ENCODE data around the gene CLDN16. TPM values are rescaled to one million over a fixed set of nuclear protein-coding genes. Genes with fewer than 3 reads are reported as not detected.

CLDN16 gene
- total RNA-seq, 1 donor from 2014 or later, result not detected

DNA sequence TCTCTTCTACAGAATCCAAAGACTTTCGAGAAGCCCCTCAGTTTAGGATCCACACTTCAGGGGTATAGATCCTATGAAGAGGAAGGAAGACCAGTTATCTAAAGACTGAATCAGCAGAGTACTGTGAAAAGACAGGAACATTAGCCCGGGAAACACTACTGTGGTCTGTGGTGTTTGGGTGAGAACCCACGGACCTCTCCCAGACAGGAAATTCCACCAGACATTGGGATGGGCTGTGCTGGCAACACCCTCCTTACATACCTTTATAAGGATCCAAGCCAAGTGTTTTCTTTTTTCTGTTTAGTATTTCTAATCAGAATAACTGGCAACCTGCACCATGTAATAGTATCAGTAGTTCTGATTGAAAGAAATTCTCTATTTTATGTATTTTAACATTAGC lies 47.7 kb downstream of the CLDN16 start:
- no peak for DNase-seq (ENCODE audit: low read depth in 2 of 2)

DNA sequence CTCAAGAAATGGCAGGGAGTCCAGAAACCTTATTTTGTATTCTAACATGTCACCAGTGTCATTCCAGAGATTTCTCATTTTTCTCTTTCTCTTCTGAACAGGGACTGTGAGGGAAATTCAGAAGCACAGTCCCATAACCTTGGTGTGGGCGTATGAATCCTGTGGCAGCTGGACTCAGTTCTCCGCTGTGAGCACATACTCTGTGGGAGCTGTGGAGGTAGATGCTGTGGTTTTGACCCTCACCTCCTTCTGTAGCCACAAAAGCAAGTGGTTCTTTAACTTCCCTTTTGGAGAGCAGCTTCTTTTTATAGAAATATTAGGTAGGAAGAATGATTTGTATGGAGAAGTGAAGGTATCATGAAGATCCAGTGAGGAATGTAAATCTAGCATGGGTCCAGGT lies 48.4 kb downstream of the CLDN16 start:
- no peak for DNase-seq (ENCODE audit: low read depth in 2 of 2)

GRCh38 chr3:190442240-190442639 lies 54.3 kb downstream of the CLDN16 start:
- DNase-seq (ENCODE audit: low read depth in 2 of 2), result no peak

GRCh38 chr3:190443257-190443656 lies 55.3 kb downstream of the CLDN16 start:
- DNase-seq (ENCODE audit: low read depth in 2 of 2), result peak; percentile 14 to 33

DNA sequence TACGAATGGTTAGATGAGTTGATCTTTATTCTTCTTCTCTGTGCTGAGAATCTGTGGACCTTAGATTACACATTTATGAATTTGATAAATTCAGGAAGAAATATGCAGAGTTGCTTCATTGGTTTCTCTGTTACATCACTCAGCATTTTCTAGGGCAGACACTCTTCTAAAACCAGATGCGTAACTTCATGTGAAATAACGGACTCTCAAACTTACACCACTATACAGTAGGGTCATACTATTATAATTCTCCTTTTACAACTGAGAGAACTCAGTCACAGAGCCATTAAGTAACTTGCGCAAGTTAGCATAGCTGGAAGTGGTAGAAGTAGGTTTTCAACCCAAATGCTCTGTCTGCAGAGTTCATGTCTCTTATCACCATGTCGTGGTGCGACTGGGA lies 56.0 kb downstream of the CLDN16 start:
- DNase-seq (ENCODE audit: low read depth in 2 of 2), result no peak

GRCh38 chr3:190444576-190445145 lies 56.7 kb downstream of the CLDN16 start:
- no peak for DNase-seq (ENCODE audit: low read depth in 2 of 2)

DNA sequence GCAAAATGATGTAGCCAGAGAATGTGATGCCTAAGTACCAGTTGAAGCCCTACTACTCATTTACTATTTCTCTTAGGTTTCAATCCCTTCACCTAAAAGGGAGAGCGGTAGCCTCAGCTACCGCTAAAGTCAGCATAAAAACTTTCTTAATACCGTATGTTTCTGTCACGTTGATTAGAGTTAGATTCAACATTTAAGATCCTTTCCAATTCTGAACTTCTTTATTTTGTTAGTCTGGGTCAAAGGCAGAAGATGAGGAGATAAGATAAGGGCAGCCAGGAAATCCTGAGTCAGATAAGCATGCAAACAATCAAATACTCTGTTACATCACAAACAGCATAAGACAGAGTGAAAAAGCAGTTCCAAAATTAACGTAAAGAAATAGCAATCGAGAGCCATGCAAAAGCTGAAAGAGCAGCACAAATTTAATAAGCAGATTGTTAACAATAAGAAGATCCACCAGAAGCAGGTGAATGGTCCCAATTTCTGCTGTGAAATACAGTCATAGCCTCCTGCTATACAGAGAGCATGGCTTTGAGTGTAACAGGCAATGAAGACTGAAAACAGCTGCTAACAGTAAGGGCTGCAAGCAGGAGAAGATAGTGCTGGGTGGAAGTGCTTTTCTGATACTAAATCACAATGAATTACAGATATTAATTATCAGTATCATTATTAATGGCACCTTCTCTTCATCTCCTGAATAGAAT lies 58.8 kb downstream of the CLDN16 start:
- DNase-seq (ENCODE audit: low read depth in 2 of 2), result peak in 1 of 2 donors; percentile 20

- no peak for DNase-seq (ENCODE audit: low read depth in 2 of 2)
Measured at GRCh38 chr3:190448256-190448655, 60.3 kb downstream of the CLDN16 start.

DNA sequence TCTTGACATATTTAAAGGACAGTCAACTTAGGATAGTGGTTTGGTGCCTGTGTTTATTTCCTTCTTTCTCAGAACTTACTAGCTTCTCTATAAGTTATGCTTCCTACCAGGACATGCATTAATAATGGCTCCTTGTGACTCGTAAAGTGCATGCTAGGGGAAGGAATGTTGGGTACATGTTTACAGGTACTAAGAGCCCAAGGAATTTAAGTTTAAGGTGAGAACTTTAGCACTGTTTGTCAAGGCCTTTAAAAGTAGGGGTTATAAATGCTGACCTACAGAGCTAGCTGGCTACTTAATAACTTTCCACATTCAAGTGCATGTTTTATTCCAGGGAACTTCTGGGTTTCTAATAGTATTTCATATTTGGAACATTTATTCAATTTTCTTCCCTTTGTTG lies 61.8 kb downstream of the CLDN16 start, which contains the start of gene TMEM207:
Gene TMEM207, minus strand, starts transcription at position 101 of the 400 bp plus-strand sequence. Its CDS starts 92 bp downstream, at position 9.
- no peak for DNase-seq (ENCODE audit: low read depth in 2 of 2)

GRCh38 chr3:190455828-190456227 lies 67.9 kb downstream of the CLDN16 start:
- DNase-seq (ENCODE audit: low read depth in 2 of 2), result no peak

DNA sequence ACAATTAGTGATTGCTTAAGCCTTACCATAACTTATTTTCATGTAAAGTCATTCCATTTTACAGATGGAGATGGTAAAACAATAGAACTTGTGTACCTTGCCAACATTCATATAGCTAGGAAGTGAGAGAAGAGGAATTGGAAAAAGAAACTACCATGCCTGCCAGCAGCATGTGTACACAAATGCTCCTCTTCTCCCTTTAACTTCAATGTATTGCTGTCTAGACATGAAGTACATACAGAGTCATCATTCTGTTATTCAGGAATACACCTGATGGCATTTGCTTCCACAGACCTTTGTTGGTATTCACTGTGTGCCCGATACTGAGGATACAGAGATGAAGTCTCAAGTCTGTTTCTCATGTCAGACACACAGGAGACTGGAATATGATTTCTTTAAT lies 68.8 kb downstream of the CLDN16 start:
- peak in 1 of 2 donors; percentile 14 for DNase-seq (ENCODE audit: low read depth in 2 of 2)

DNA sequence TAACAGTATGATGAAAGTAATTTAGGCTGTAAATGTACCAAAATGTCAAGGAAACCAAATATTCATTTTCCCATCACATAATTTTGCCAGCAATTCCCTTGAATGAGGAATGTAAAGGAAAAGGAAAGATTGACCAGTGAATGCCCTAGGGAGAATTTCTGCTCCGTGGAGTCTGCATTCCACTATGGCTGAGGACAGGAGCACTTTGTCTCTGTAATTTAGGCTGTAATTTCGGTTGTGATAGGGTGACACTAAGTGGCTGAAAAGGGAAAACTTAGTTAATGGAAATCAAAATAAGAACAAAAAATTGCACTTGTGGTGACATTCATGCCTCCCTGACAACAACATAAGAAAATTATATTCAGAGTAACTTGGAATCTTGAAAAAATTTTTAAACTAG lies 70.1 kb downstream of the CLDN16 start:
- peak in 1 of 2 donors; percentile 1 for DNase-seq (ENCODE audit: low read depth in 2 of 2)

Other genes starting within 250 kb of the CLDN16 start
- 0.20 and 0.44 TPM in 2 replicates for gene CLDN1, start 65.7 kb upstream of the CLDN16 start, total RNA-seq
- gene TMEM207, start 61.7 kb downstream of the CLDN16 start, total RNA-seq, result not detected in 2 replicates
- 1.8 and 2.2 TPM in 2 replicates for gene IL1RAP, start 125.9 kb downstream of the CLDN16 start, total RNA-seq